IPS DF 6.9 (cell line): ENCODE measurements around the gene RABGAP1L.
A peak's percentile ranks its signal among the peaks of the same experiment; 100 is the strongest.
"Not testable (repeated sequence)": the region's sequence is repeated elsewhere in the genome, so short reads cannot be mapped to it uniquely, and the experiment has no call there.

Experiments
- DNase-seq: peaks from one replicate; pipeline ENCODE4 v3.0.0-alpha.2; 2013; ENCODE audit warnings: low read depth, low spot score
- H3K27ac ChIP-seq: one replicate; pipeline ENCODE4 v1.5.1; 2013; ENCODE audit warnings: low read length, control low read depth
- H3K27me3 ChIP-seq: 2 replicates; pipeline ENCODE4 v1.6.1; 2013; ENCODE audit warnings: mild to moderate bottlenecking, low read length; ENCODE audit not compliant: control insufficient read depth, insufficient read depth
- H3K36me3 ChIP-seq: 2 replicates; pipeline ENCODE4 v1.6.1; 2013; ENCODE audit warnings: low read length; ENCODE audit not compliant: control insufficient read depth, insufficient read depth
- H3K4me1 ChIP-seq: 2 replicates; pipeline ENCODE4 v1.6.1; 2013; ENCODE audit warnings: low read length; ENCODE audit not compliant: control insufficient read depth, insufficient read depth
- H3K4me3 ChIP-seq: 2 replicates; pipeline ENCODE4 v1.5.1; 2013; ENCODE audit warnings: mild to moderate bottlenecking, low read length
- H3K9me3 ChIP-seq: 2 replicates; pipeline ENCODE4 v1.6.1; 2013; ENCODE audit warnings: low read length, inconsistent platforms; ENCODE audit not compliant: control insufficient read depth, insufficient read depth
- WGBS: extraction: QIAGEN DNeasy Blood & Tissue Kit; methylation state at CpG from one replicate; pipeline ENCODE4 v1.1.7; 2013; ENCODE audit warnings: mixed read lengths, missing lambda C conversion rate; ENCODE audit not compliant: insufficient read length, insufficient coverage; 5-methylcytosine and 5-hydroxymethylcytosine counted together

The RABGAP1L gene

GRCh38 chr1:174399211-174399610, 239.9 kb downstream of the RABGAP1L start:
- no peak for DNase-seq
- Histone ChIP-seq H3K27ac (no peak overlapping the region), H3K27me3 (no peaks in the 10 kb centered on the region), H3K4me3 (no peak overlapping the region), H3K4me1 (no peaks in the 10 kb centered on the region), H3K9me3 (no peaks in the 10 kb centered on the region), H3K36me3 (no peaks in the 10 kb centered on the region)
- no CpG with 5 or more reads among the region's 1 CpG for WGBS

- no peak for DNase-seq
- Histone ChIP-seq H3K36me3 (no peaks in the 10 kb centered on the region), H3K9me3 (no peaks in the 10 kb centered on the region), H3K27me3 (no peaks in the 10 kb centered on the region), H3K4me1 (no peaks in the 10 kb centered on the region), H3K27ac (no peak overlapping the region), H3K4me3 (no peak overlapping the region)
- no CpG with 5 or more reads among the region's 4 CpGs for WGBS
Measured at GRCh38 chr1:174401075-174401474, 241.8 kb downstream of the RABGAP1L start.

- Histone ChIP-seq H3K4me3 (no peak overlapping the region), H3K9me3 (no peaks in the 10 kb centered on the region), H3K27ac (no peak overlapping the region), H3K36me3 (no peaks in the 10 kb centered on the region), H3K4me1 (no peaks in the 10 kb centered on the region), H3K27me3 (no peaks in the 10 kb centered on the region)
- no peak for DNase-seq
- no CpG with 5 or more reads among the region's 1 CpG for WGBS
Measured at GRCh38 chr1:174405219-174405618, 245.9 kb downstream of the RABGAP1L start.

- no peaks in the 10 kb centered on the region for H3K4me1 ChIP-seq
- H3K27ac ChIP-seq: no peak overlapping the region
- no peak overlapping the region for H3K4me3 ChIP-seq
- DNase-seq: no peak
- H3K27me3 ChIP-seq: no peaks in the 10 kb centered on the region
- H3K9me3 ChIP-seq: no peaks in the 10 kb centered on the region
- no CpG with 5 or more reads among the region's 4 CpGs for WGBS
- no peaks in the 10 kb centered on the region for H3K36me3 ChIP-seq
Measured at GRCh38 chr1:174406421-174406820, 247.1 kb downstream of the RABGAP1L start.

GRCh38 chr1:174407665-174408064, 248.3 kb downstream of the RABGAP1L start:
- no peak overlapping the region for H3K27ac ChIP-seq
- no CpG with 5 or more reads among the region's 3 CpGs for WGBS
- H3K9me3 ChIP-seq: no peaks in the 10 kb centered on the region
- DNase-seq: no peak
- H3K27me3 ChIP-seq: no peaks in the 10 kb centered on the region
- H3K4me3 ChIP-seq: no peak overlapping the region
- no peaks in the 10 kb centered on the region for H3K4me1 ChIP-seq
- H3K36me3 ChIP-seq: no peaks in the 10 kb centered on the region

GRCh38 chr1:174408146-174408545, 248.8 kb downstream of the RABGAP1L start:
- H3K4me1 ChIP-seq: no peaks in the 10 kb centered on the region
- no peaks in the 10 kb centered on the region for H3K9me3 ChIP-seq
- no peak overlapping the region for H3K4me3 ChIP-seq
- no peaks in the 10 kb centered on the region for H3K36me3 ChIP-seq
- H3K27me3 ChIP-seq: no peaks in the 10 kb centered on the region
- H3K27ac ChIP-seq: no peak overlapping the region
- no peak for DNase-seq
- no CpG with 5 or more reads among the region's 2 CpGs for WGBS

- not testable (repeated sequence) for H3K36me3 ChIP-seq, H3K27ac ChIP-seq, H3K9me3 ChIP-seq, H3K27me3 ChIP-seq, H3K4me3 ChIP-seq, DNase-seq, H3K4me1 ChIP-seq
- WGBS: no CpG with 5 or more reads among the region's 3 CpGs
Measured at GRCh38 chr1:174409801-174410200, 250.5 kb downstream of the RABGAP1L start.

- no peaks in the 10 kb centered on the region for H3K27me3 ChIP-seq
- H3K4me3 ChIP-seq: no peak overlapping the region
- no peaks in the 10 kb centered on the region for H3K9me3 ChIP-seq
- peak; percentile 5 for DNase-seq
- no CpG with 5 or more reads among the region's 4 CpGs for WGBS
- no peak overlapping the region for H3K27ac ChIP-seq
- no peaks in the 10 kb centered on the region for H3K36me3 ChIP-seq
- H3K4me1 ChIP-seq: no peaks in the 10 kb centered on the region
Measured at GRCh38 chr1:174413632-174414031, 254.3 kb downstream of the RABGAP1L start.

GRCh38 chr1:174414203-174414602, 254.9 kb downstream of the RABGAP1L start:
- no peak overlapping the region for H3K4me3 ChIP-seq
- H3K27ac ChIP-seq: no peak overlapping the region
- no peak for DNase-seq
- H3K36me3 ChIP-seq: no peaks in the 10 kb centered on the region
- no peaks in the 10 kb centered on the region for H3K4me1 ChIP-seq
- WGBS: no CpG with 5 or more reads among the region's 1 CpG
- H3K9me3 ChIP-seq: no peaks in the 10 kb centered on the region
- no peaks in the 10 kb centered on the region for H3K27me3 ChIP-seq

- Histone ChIP-seq H3K27me3 (no peaks in the 10 kb centered on the region), H3K4me1 (no peaks in the 10 kb centered on the region), H3K9me3 (no peaks in the 10 kb centered on the region), H3K27ac (no peak overlapping the region), H3K4me3 (no peak overlapping the region), H3K36me3 (no peaks in the 10 kb centered on the region)
- DNase-seq: no peak
- WGBS: no CpG with 5 or more reads among the region's 2 CpGs
Measured at GRCh38 chr1:174415506-174415905, 256.2 kb downstream of the RABGAP1L start.

- no peaks in the 10 kb centered on the region for H3K9me3 ChIP-seq
- no peak overlapping the region for H3K27ac ChIP-seq
- H3K4me3 ChIP-seq: no peak overlapping the region
- no peaks in the 10 kb centered on the region for H3K27me3 ChIP-seq
- DNase-seq: no peak
- no peaks in the 10 kb centered on the region for H3K36me3 ChIP-seq
- no CpG with 5 or more reads among the region's 2 CpGs for WGBS
- no peaks in the 10 kb centered on the region for H3K4me1 ChIP-seq
Measured at GRCh38 chr1:174417921-174418320, 258.6 kb downstream of the RABGAP1L start.
